HEK293 (cell line): Measurements from ENCODE around the gene DDIAS.

Experiments used
- CTCF ChIP-seq: fragments of 450-650 bp; formaldehyde crosslinking; IDR thresholded peaks from 2 replicates; pipeline ENCODE4 v1.5.1; 2016; ENCODE audit warnings: missing biosample characterization, missing genetic modification characterization
- ZBTB10 ChIP-seq: fragments of 450-650 bp; formaldehyde crosslinking; IDR thresholded peaks from 2 replicates; pipeline ENCODE4 v1.5.1; 2016; ENCODE audit warnings: missing biosample characterization, missing genetic modification characterization
- ZNF221 ChIP-seq: fragments of 450-650 bp; formaldehyde crosslinking; IDR thresholded peaks from 2 replicates; pipeline ENCODE4 v1.5.1; 2017; ENCODE audit warnings: missing biosample characterization, missing genetic modification characterization, borderline replicate concordance
- ZNF837 ChIP-seq: fragments of 450-650 bp; formaldehyde crosslinking; IDR thresholded peaks from 2 replicates; pipeline ENCODE4 v1.5.1; 2016; ENCODE audit warnings: missing biosample characterization, missing genetic modification characterization

- TF ChIP-seq CTCF (tag by site-specific recombination) (no peak), ZBTB10 (tag by site-specific recombination) (no peak), ZNF221 (tag by site-specific recombination) (no peak), ZNF837 (tag by site-specific recombination) (no peak)
Measured at GRCh38 chr11:82889133-82890001, 12.2 kb upstream of the DDIAS start.
